K562 treated with DMSO at 1 percent for 48 hours (cell line): ENCODE measurements around the gene IFITM2. TPM values are rescaled to one million over a fixed set of nuclear protein-coding genes. Genes with fewer than 3 reads are reported as not detected.

ENCODE experiments used
- total RNA-seq: library from RNA; unstranded; fragments of 300-600 nt; gene quantifications from 2 replicates; pipeline ENCODE4 v1.2.3, GENCODE V29; 2022; ENCODE audit warnings: low replicate concordance; ENCODE audit errors: extremely low read depth

The IFITM2 gene
- 1,297 TPM in 1 of 2 replicates, not detected in the other for total RNA-seq

GRCh38 chr11:307766-308708 lies at the start of gene IFITM2:
IFITM2 (plus strand) TSS chr11:307816; CDS start chr11:308193, 377 bp downstream.

GRCh38 chr11:278001-278951 lies 29.3 kb upstream of the IFITM2 start, which contains the start of gene NLRP6:
NLRP6 (plus strand) TSS chr11:278407; CDS start chr11:278570, 163 bp downstream.

GRCh38 chr11:288478-289397 lies 18.9 kb upstream of the IFITM2 start, which contains the start of gene PGGHG:
PGGHG (plus strand) TSS chr11:289126; CDS start chr11:289817, 691 bp downstream.

GRCh38 chr11:299081-299891 lies 8.3 kb upstream of the IFITM2 start, which contains the start of gene IFITM5:
IFITM5 (minus strand) TSS chr11:299526; CDS start chr11:299490, 36 bp downstream.

GRCh38 chr11:313787-314553 lies 6.4 kb downstream of the IFITM2 start, which contains the start of gene IFITM1:
IFITM1 (plus strand) TSS chr11:314040; CDS start chr11:314171, 131 bp downstream.

Other genes with a start within 250 kb of the IFITM2 start
- not detected in 2 replicates for gene SCGB1C1, start 114.7 kb upstream of the IFITM2 start, total RNA-seq
- gene BET1L, start 100.4 kb upstream of the IFITM2 start, total RNA-seq = not detected in 2 replicates
- not detected in 2 replicates for gene RIC8A, start 100.1 kb upstream of the IFITM2 start, total RNA-seq
- not detected in 2 replicates for gene SIRT3, start 71.5 kb upstream of the IFITM2 start, total RNA-seq
- not detected in 2 replicates for gene PSMD13, start 70.8 kb upstream of the IFITM2 start, total RNA-seq
- not detected in 2 replicates for gene NLRP6, start 29.4 kb upstream of the IFITM2 start, total RNA-seq
- not detected in 2 replicates for gene PGGHG, start 18.7 kb upstream of the IFITM2 start, total RNA-seq
- gene IFITM5, start 8.3 kb upstream of the IFITM2 start, total RNA-seq = not detected in 2 replicates
- 1,098 TPM in 1 of 2 replicates, not detected in the other for gene IFITM1, start 6.2 kb downstream of the IFITM2 start, total RNA-seq
- not detected in 2 replicates for gene IFITM3, start 13.0 kb downstream of the IFITM2 start, total RNA-seq
- not detected in 2 replicates for gene B4GALNT4, start 61.7 kb downstream of the IFITM2 start, total RNA-seq
- gene PKP3, start 86.4 kb downstream of the IFITM2 start, total RNA-seq = not detected in 2 replicates
- gene SIGIRR, start 107.2 kb downstream of the IFITM2 start, total RNA-seq = not detected in 2 replicates
- not detected in 2 replicates for gene ANO9, start 134.2 kb downstream of the IFITM2 start, total RNA-seq
- not detected in 2 replicates for gene PTDSS2, start 142.5 kb downstream of the IFITM2 start, total RNA-seq
- gene RNH1, start 199.4 kb downstream of the IFITM2 start, total RNA-seq = not detected in 2 replicates
- not detected in 2 replicates for gene HRAS, start 227.8 kb downstream of the IFITM2 start, total RNA-seq
- gene LRRC56, start 229.7 kb downstream of the IFITM2 start, total RNA-seq = not detected in 2 replicates